GM12891 (cell line): ENCODE data around the gene ZFAND2A.

Source experiments
- PAX5 ChIP-seq: IDR thresholded peaks from 2 replicates; pipeline ENCODE4 v1.6.1; 2011; ENCODE audit warnings: low read length, moderate library complexity, mild to moderate bottlenecking; ENCODE audit not compliant: insufficient read depth, severe bottlenecking
- POLR2A ChIP-seq: IDR thresholded peaks from 2 replicates; pipeline ENCODE4 v1.6.1; 2011; ENCODE audit warnings: low read depth, low read length, control low read depth
- POLR2AphosphoS5 ChIP-seq: IDR thresholded peaks from 2 replicates; pipeline ENCODE4 v1.6.1; 2011; ENCODE audit warnings: low read depth, low read length, control low read depth
- SPI1 ChIP-seq: IDR thresholded peaks from 2 replicates; pipeline ENCODE4 v1.6.1; 2011; ENCODE audit warnings: low read depth, low read length, control low read depth
- TAF1 ChIP-seq: IDR thresholded peaks from 2 replicates; pipeline ENCODE4 v1.6.1; 2011; ENCODE audit warnings: low read depth, low read length, control low read depth

DNA sequence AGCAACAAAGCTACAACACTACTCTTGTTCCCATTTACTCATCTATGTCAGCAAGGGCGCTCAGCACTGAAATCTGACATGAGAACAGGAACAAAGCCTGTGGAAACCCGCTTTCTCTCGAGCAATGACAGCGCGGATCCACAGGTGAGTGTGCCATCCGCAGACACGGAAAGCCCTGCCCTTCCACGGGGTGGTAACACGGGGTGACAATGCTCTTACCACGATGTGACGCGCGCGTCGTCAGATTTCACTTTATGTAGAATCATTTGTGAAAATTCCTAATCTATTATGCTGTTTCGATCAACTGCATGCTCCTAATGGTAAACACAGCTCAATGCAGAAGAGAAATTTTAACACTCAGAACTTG is 34.4 kb downstream of the ZFAND2A start:
- TF ChIP-seq POLR2A (no peak), POLR2AphosphoS5 (no peak), TAF1 (no peak), SPI1 (no peak), PAX5 (no peak)
